Limb (tissue), 2 donors: Measurements from ENCODE around the gene CDK16.
A peak's percentile ranks its signal among the peaks of the same experiment; 100 is the strongest.
"Not testable (repeated sequence)": the region's sequence is repeated elsewhere in the genome, so short reads cannot be mapped to it uniquely, and the experiment has no call there.

Source experiments
- DNase-seq, 2 donors: peaks; one replicate each; pipeline ENCODE4 v3.0.0-alpha.2; 2016; ENCODE audit errors: extremely low spot score in 2 of 2

The CDK16 gene

DNA sequence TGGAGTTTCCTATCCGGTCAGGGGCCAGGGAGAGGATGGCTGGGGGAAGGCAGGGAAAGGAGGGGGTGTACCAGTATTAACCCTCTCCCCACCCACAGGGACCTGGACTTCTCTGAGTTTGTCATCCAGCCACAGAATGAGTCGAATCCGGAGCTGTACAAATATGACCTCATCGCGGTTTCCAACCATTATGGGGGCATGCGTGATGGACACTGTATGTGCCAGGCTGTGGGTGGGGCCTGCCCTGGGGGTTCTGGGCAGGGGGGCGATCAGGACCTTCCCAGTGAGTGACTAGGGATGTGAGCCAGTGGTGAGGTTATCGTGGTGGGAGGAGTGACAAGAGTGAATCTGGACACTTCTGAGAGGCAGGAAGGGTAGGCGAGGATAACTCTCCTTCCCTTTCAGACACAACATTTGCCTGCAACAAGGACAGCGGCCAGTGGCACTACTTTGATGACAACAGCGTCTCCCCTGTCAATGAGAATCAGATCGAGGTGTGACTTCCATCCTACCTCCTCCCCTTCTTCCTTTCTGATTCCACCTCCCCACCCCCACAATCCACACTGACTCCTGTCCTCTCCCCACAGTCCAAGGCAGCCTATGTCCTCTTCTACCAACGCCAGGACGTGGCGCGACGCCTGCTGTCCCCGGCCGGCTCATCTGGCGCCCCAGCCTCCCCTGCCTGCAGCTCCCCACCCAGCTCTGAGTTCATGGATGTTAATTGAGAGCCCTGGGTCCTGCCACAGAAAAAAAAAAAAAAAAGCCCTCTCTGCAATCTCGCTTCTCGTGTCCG is 28.9 kb downstream of the CDK16 start:
- no peak for DNase-seq

DNA sequence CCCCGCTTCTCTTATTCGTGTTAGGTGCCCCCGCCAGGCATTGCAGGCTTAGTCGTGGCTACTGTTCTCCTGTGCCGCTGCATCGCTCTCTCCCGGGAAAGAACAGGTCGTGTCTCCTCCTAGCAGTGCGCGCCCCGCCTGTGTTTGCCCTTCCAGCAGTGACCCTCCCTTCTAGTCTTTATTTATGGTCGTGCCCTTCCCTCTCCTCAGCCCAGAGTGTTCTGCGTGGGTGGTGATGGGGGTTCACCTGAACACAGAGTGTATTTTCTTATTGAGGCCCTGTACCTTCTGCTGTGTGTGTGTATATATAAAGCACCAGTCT is 29.5 kb downstream of the CDK16 start:
- no peak for DNase-seq

- DNase-seq, result no peak
These were observed 30.1 kb downstream of the CDK16 start for GRCh38 chrX:47248576-47248975.

GRCh38 chrX:47250017-47250347 is 31.5 kb downstream of the CDK16 start:
- no peak for DNase-seq

GRCh38 chrX:47257620-47258019 is 39.1 kb downstream of the CDK16 start:
- not testable (repeated sequence) for DNase-seq

GRCh38 chrX:47264483-47265173 is 46.1 kb downstream of the CDK16 start:
- DNase-seq, result peak in 1 of 2 donors; percentile 2

DNA sequence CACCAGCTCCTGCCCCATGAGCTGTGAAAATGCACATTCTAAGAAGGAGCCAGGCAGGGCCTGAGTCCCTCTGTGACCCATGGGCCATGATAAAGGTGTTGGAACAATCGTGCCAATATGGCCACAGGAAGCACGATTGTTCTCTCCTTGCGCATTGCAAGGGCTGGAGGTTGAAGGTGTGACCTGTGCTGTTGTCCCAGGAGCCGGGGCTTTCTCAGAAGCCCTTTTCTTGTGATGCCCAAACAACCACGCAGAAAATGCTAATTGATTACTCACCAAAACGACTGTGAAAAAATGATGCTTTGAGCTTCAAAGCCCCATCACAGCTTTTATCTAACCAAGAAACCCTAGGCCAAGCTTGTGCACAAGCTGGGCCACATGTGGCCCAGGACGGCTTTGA is 48.2 kb downstream of the CDK16 start:
- no peak for DNase-seq

GRCh38 chrX:47272013-47272408 is 53.5 kb downstream of the CDK16 start:
- no peak for DNase-seq

GRCh38 chrX:47273011-47273730 is 54.7 kb downstream of the CDK16 start:
- DNase-seq, result no peak

DNA sequence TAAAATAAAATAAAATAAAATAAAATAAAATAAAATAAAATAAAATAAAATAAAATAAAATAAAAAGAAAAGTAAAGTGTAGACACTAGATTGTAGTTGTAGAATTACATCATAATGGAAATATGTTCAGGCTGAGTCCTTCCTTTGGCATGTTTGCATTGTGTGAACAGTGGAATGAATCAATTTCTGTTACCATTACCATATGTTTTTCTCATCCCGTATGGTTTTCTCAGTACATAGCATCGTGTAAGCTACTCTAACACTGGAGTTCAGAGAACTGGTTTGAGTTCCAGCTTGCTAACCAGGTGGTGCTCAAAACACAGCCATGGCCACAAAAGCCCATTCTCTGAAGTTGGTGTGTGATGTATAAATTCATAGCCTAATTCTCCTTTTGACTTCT is 60.2 kb downstream of the CDK16 start:
- DNase-seq, result no peak
